Peyer's patch (tissue), 4 donors: ENCODE measurements around the gene TMEFF1.

Source experiments
- POLR2A ChIP-seq, 2 donors: fragments of 450-650 bp; IDR thresholded peaks; one replicate each; pipeline ENCODE4 v1.5.1; 2017; ENCODE audit warnings: antibody characterized with exemption in 2 of 2, mild to moderate bottlenecking in 2 of 2, moderate library complexity in 2 of 2
- TF ChIP-seq, protein P1 (sequence below), 6 experiments: fragments of 450-650 bp in 4 of 6; fragments of 200-600 bp in 2 of 6; sonication (generic) in 1 of 6; IDR thresholded peaks; one replicate each; pipeline ENCODE4 v1.5.1; 2017 to 2019; ENCODE audit warnings: antibody characterized with exemption in 6 of 6, mild to moderate bottlenecking in 3 of 6, moderate library complexity in 1 of 6

- TF ChIP-seq, protein P1, sequence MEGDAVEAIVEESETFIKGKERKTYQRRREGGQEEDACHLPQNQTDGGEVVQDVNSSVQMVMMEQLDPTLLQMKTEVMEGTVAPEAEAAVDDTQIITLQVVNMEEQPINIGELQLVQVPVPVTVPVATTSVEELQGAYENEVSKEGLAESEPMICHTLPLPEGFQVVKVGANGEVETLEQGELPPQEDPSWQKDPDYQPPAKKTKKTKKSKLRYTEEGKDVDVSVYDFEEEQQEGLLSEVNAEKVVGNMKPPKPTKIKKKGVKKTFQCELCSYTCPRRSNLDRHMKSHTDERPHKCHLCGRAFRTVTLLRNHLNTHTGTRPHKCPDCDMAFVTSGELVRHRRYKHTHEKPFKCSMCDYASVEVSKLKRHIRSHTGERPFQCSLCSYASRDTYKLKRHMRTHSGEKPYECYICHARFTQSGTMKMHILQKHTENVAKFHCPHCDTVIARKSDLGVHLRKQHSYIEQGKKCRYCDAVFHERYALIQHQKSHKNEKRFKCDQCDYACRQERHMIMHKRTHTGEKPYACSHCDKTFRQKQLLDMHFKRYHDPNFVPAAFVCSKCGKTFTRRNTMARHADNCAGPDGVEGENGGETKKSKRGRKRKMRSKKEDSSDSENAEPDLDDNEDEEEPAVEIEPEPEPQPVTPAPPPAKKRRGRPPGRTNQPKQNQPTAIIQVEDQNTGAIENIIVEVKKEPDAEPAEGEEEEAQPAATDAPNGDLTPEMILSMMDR (IDR thresholded peaks at IDR 0.05), result no peak
- no peak for TF ChIP-seq POLR2A (IDR thresholded peaks at IDR 0.05)
Observed at GRCh38 chr9:100492952-100493351, 20.0 kb downstream of the TMEFF1 start.
